Ovary (tissue), 3 donors: ENCODE results near the gene FREY1.
A peak's percentile ranks its signal among the peaks of the same experiment; 100 is the strongest.

ENCODE experiments used
- POLR2A ChIP-seq: fragments of 450-650 bp; IDR thresholded peaks from one replicate; pipeline ENCODE4 v1.6.1; 2017; ENCODE audit warnings: antibody characterized with exemption, mild to moderate bottlenecking, moderate library complexity
- TF ChIP-seq, protein P1 (sequence below), 3 donors: fragments of 450-650 bp in 2 of 3; fragments of 200-600 bp in 1 of 3; IDR thresholded peaks; one replicate each; pipeline versions ENCODE4 v1.5.1 to v1.8.0; 2016 to 2022; ENCODE audit warnings: antibody characterized with exemption in 3 of 3, mild to moderate bottlenecking in 1 of 3
- donor health status: DM: no; HTN: no; CAD: no.

- TF ChIP-seq POLR2A: peak; percentile 86
- TF ChIP-seq, protein P1, sequence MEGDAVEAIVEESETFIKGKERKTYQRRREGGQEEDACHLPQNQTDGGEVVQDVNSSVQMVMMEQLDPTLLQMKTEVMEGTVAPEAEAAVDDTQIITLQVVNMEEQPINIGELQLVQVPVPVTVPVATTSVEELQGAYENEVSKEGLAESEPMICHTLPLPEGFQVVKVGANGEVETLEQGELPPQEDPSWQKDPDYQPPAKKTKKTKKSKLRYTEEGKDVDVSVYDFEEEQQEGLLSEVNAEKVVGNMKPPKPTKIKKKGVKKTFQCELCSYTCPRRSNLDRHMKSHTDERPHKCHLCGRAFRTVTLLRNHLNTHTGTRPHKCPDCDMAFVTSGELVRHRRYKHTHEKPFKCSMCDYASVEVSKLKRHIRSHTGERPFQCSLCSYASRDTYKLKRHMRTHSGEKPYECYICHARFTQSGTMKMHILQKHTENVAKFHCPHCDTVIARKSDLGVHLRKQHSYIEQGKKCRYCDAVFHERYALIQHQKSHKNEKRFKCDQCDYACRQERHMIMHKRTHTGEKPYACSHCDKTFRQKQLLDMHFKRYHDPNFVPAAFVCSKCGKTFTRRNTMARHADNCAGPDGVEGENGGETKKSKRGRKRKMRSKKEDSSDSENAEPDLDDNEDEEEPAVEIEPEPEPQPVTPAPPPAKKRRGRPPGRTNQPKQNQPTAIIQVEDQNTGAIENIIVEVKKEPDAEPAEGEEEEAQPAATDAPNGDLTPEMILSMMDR (IDR thresholded peaks at IDR 0.05): peak in 1 of 3 donors; percentile 14
Observed at GRCh38 chr11:45917623-45918330, 10.7 kb upstream of the FREY1 start, which contains the start of gene PEX16.
